ENCODE measurements around the gene CABCOCO1.
"Not testable (repeated sequence)": the region's sequence is repeated elsewhere in the genome, so short reads cannot be mapped to it uniquely, and the experiment has no call there.

The CABCOCO1 gene

GRCh38 chr10:61643316-61643751, 19.4 kb upstream of the CABCOCO1 start:
- no peak for DNase-seq

GRCh38 chr10:61653699-61654098, 9.0 kb upstream of the CABCOCO1 start:
- no peak for DNase-seq

- no peak for DNase-seq
Observed at GRCh38 chr10:61655335-61655851, 7.3 kb upstream of the CABCOCO1 start.

- no peak for DNase-seq
Observed at GRCh38 chr10:61663466-61663865, 737 bp downstream of the CABCOCO1 start.

GRCh38 chr10:61664985-61665384, 2.3 kb downstream of the CABCOCO1 start:
- DNase-seq, result no peak

GRCh38 chr10:61669161-61669725, 6.5 kb downstream of the CABCOCO1 start:
- no peak for DNase-seq

GRCh38 chr10:61669849-61670248, 7.1 kb downstream of the CABCOCO1 start:
- no peak for DNase-seq

- no peak for DNase-seq
Observed at GRCh38 chr10:61673360-61673759, 10.6 kb downstream of the CABCOCO1 start.

GRCh38 chr10:61682323-61682722, 19.6 kb downstream of the CABCOCO1 start:
- no peak for DNase-seq

GRCh38 chr10:61683319-61683718, 20.6 kb downstream of the CABCOCO1 start:
- DNase-seq, result no peak

- no peak for DNase-seq
Observed at GRCh38 chr10:61684894-61685507, 22.3 kb downstream of the CABCOCO1 start.

- DNase-seq, result no peak
Observed at GRCh38 chr10:61688551-61689308, 26.0 kb downstream of the CABCOCO1 start.

- not testable (repeated sequence) for DNase-seq
Observed at GRCh38 chr10:61691667-61692066, 28.9 kb downstream of the CABCOCO1 start.

- DNase-seq, result no peak
Observed at GRCh38 chr10:61692447-61693010, 29.8 kb downstream of the CABCOCO1 start.

- DNase-seq, result no peak
Observed at GRCh38 chr10:61698968-61699655, 36.4 kb downstream of the CABCOCO1 start.

- no peak for DNase-seq
Observed at GRCh38 chr10:61701055-61701705, 38.5 kb downstream of the CABCOCO1 start.

GRCh38 chr10:61701706-61702105, 39.0 kb downstream of the CABCOCO1 start:
- no peak for DNase-seq

- DNase-seq, result no peak
Observed at GRCh38 chr10:61702584-61702983, 39.9 kb downstream of the CABCOCO1 start.

GRCh38 chr10:61705022-61705613, 42.4 kb downstream of the CABCOCO1 start:
- DNase-seq, result no peak

GRCh38 chr10:61708846-61709245, 46.1 kb downstream of the CABCOCO1 start:
- no peak for DNase-seq

GRCh38 chr10:61712105-61712504, 49.4 kb downstream of the CABCOCO1 start:
- DNase-seq, result not testable (repeated sequence)

- not testable (repeated sequence) for DNase-seq
Observed at GRCh38 chr10:61719475-61719874, 56.7 kb downstream of the CABCOCO1 start.
